H9 (cell line): Measurements from ENCODE around the gene BTBD17. TPM values are rescaled to one million over a fixed set of nuclear protein-coding genes. Genes with fewer than 3 reads are reported as not detected.

ENCODE experiments used
- DNase-seq: peaks from one replicate; pipeline ENCODE4 v3.0.0-alpha.2; 2017
- H2AFZ ChIP-seq: one replicate; pipeline ENCODE4 v1.6.1; 2013; ENCODE audit warnings: mild to moderate bottlenecking, low read length, control low read depth, moderate library complexity
- H2AK5ac ChIP-seq: 2 replicates; pipeline ENCODE4 v1.6.1; 2013; ENCODE audit warnings: low read length, control low read depth, mixed read lengths; ENCODE audit not compliant: insufficient read length
- H2BK120ac ChIP-seq: one replicate; pipeline ENCODE4 v1.6.1; 2013; ENCODE audit warnings: low read depth, mild to moderate bottlenecking, low read length, control low read depth, inconsistent platforms; ENCODE audit not compliant: poor library complexity, severe bottlenecking
- H2BK12ac ChIP-seq: 2 replicates; pipeline ENCODE4 v1.6.1; 2013; ENCODE audit warnings: low read length, control low read depth, mixed read lengths, low read depth; ENCODE audit not compliant: insufficient read length
- H2BK15ac ChIP-seq: 2 replicates; pipeline ENCODE4 v1.6.1; 2013; ENCODE audit warnings: low read depth, low read length, control low read depth
- H2BK20ac ChIP-seq: one replicate; pipeline ENCODE4 v1.6.1; 2013; ENCODE audit warnings: low read depth, mild to moderate bottlenecking, low read length, control low read depth, inconsistent platforms; ENCODE audit not compliant: poor library complexity, severe bottlenecking
- H2BK5ac ChIP-seq: 2 replicates; pipeline ENCODE4 v1.6.1; 2013; ENCODE audit warnings: low read length, control low read depth, mixed read lengths; ENCODE audit not compliant: insufficient read length
- H3K14ac ChIP-seq: 2 replicates; pipeline ENCODE4 v1.6.1; 2013; ENCODE audit warnings: low read length, control low read depth; ENCODE audit not compliant: insufficient read depth
- H3K18ac ChIP-seq: 2 replicates; pipeline ENCODE4 v1.6.1; 2013; ENCODE audit warnings: low read depth, mild to moderate bottlenecking, mixed read lengths, low read length, control low read depth; ENCODE audit not compliant: insufficient read length
- H3K23ac ChIP-seq: 2 replicates; pipeline ENCODE4 v1.6.1; 2013; ENCODE audit warnings: low read length, control low read depth, mixed read lengths, low read depth; ENCODE audit not compliant: insufficient read length
- H3K23me2 ChIP-seq: 2 replicates; pipeline ENCODE4 v1.6.1; 2013; ENCODE audit warnings: low read depth, mild to moderate bottlenecking, mixed read lengths, low read length, control low read depth; ENCODE audit not compliant: insufficient read length, poor library complexity, severe bottlenecking
- H3K27ac ChIP-seq: 2 replicates; pipeline ENCODE4 v1.5.1; 2013; ENCODE audit warnings: low read length, control low read depth, mixed read lengths, low read depth; ENCODE audit not compliant: insufficient read length
- H3K27me3 ChIP-seq: 2 replicates; pipeline ENCODE4 v1.6.1; 2013; ENCODE audit warnings: low read length, control low read depth, inconsistent platforms; ENCODE audit not compliant: insufficient read depth
- H3K4ac ChIP-seq: 2 replicates; pipeline ENCODE4 v1.6.1; 2013; ENCODE audit warnings: low read depth, mild to moderate bottlenecking, control low read depth, inconsistent platforms, low read length, moderate library complexity
- H3K4me1 ChIP-seq: 2 replicates; pipeline ENCODE4 v1.6.1; 2013; ENCODE audit warnings: low read length, control low read depth, inconsistent platforms; ENCODE audit not compliant: insufficient read depth
- H3K4me2 ChIP-seq: 2 replicates; pipeline ENCODE4 v1.6.1; 2013; ENCODE audit warnings: low read length, control low read depth, mixed read lengths; ENCODE audit not compliant: insufficient read length, insufficient read depth
- H3K56ac ChIP-seq: 2 replicates; pipeline ENCODE4 v1.6.1; 2013; ENCODE audit warnings: low read depth, mild to moderate bottlenecking, mixed read lengths, low read length, control low read depth; ENCODE audit not compliant: insufficient read length
- H3K79me1 ChIP-seq: 2 replicates; pipeline ENCODE4 v1.6.1; 2013; ENCODE audit warnings: low read depth, mild to moderate bottlenecking, moderate library complexity, low read length, control low read depth, inconsistent platforms; ENCODE audit not compliant: insufficient read depth, poor library complexity, severe bottlenecking
- H3K79me2 ChIP-seq: 2 replicates; pipeline ENCODE4 v1.6.1; 2013; ENCODE audit warnings: low read length, control low read depth, inconsistent platforms; ENCODE audit not compliant: insufficient read depth
- H3K9ac ChIP-seq: 2 replicates; pipeline ENCODE4 v1.6.1; 2013; ENCODE audit warnings: low read length, control low read depth, mixed read lengths; ENCODE audit not compliant: insufficient read length; ENCODE audit errors: extremely low read depth
- H3K9me3 ChIP-seq: one replicate; pipeline ENCODE4 v1.6.1; 2013; ENCODE audit warnings: low read depth, low read length, inconsistent platforms; ENCODE audit not compliant: control insufficient read depth
- H3T11ph ChIP-seq: one replicate; pipeline ENCODE4 v1.6.1; 2013; ENCODE audit warnings: mild to moderate bottlenecking, low read length, control low read depth, inconsistent platforms
- H4K20me1 ChIP-seq: one replicate; pipeline ENCODE4 v1.6.1; 2013; ENCODE audit not compliant: control insufficient read depth, insufficient read length, insufficient read depth
- H4K5ac ChIP-seq: 2 replicates; pipeline ENCODE4 v1.6.1; 2013; ENCODE audit warnings: low read depth, mild to moderate bottlenecking, mixed read lengths, low read length, control low read depth; ENCODE audit not compliant: insufficient read length
- H4K8ac ChIP-seq: replicated peaks from 2 replicates; pipeline ENCODE4 v1.6.1; 2013; ENCODE audit warnings: low read length, control low read depth, mixed read lengths, low read depth; ENCODE audit not compliant: insufficient read length
- H4K91ac ChIP-seq: 2 replicates; pipeline ENCODE4 v1.6.1; 2013; ENCODE audit warnings: low read depth, mild to moderate bottlenecking, moderate library complexity, mixed read lengths, low read length, control low read depth; ENCODE audit not compliant: insufficient read length
- H3K27ac Mint-ChIP-seq, 3 experiments: 2 replicates in 2 of 3; 3 replicates in 1 of 3; pipeline ENCODE4 v1.8.0; 2020 to 2021; ENCODE audit warnings: mixed read lengths in 3 of 3, mild to moderate bottlenecking in 1 of 3, moderate library complexity in 1 of 3
- H3K27me3 Mint-ChIP-seq: 2 replicates; pipeline ENCODE4 v1.8.0; 2021; ENCODE audit warnings: low read depth, mild to moderate bottlenecking, moderate library complexity, mixed read lengths
- H3K36me3 Mint-ChIP-seq, 3 experiments: 2 replicates in 2 of 3; 3 replicates in 1 of 3; pipeline ENCODE4 v1.8.0; 2020 to 2021; ENCODE audit warnings: low read depth in 3 of 3, mixed read lengths in 3 of 3; ENCODE audit not compliant: insufficient read depth in 1 of 3
- H3K4me1 Mint-ChIP-seq, 2 experiments: 2 replicates each; pipeline ENCODE4 v1.8.0; 2020; ENCODE audit warnings: mixed read lengths in 2 of 2
- H3K4me3 Mint-ChIP-seq, 2 experiments: 2 replicates in 1 of 2; 3 replicates in 1 of 2; pipeline ENCODE4 v1.8.0; 2020 to 2021; ENCODE audit warnings: mild to moderate bottlenecking in 2 of 2, mixed read lengths in 2 of 2, moderate library complexity in 1 of 2
- H3K9me3 Mint-ChIP-seq, 2 experiments: 2 replicates in 1 of 2; 3 replicates in 1 of 2; pipeline ENCODE4 v1.8.0; 2020; ENCODE audit warnings: mild to moderate bottlenecking in 2 of 2, mixed read lengths in 2 of 2, moderate library complexity in 1 of 2
- WGBS: extraction: QIAGEN DNeasy Blood & Tissue Kit; methylation state at CpG from one replicate; pipeline ENCODE4 v1.1.7; 2013; ENCODE audit warnings: missing lambda C conversion rate, low lambda C conversion rate, mixed read lengths; ENCODE audit not compliant: insufficient read length; ENCODE audit errors: extremely low coverage; 5-methylcytosine and 5-hydroxymethylcytosine counted together
- total RNA-seq: library from RNA; stranded (reverse); gene quantifications from 2 replicates; pipeline ENCODE4 v1.2.1, GENCODE V29; 2021
- TF ChIP-seq, protein P1 (sequence below): fragments of 200-600 bp; sonication (generic); conservative IDR thresholded peaks from 3 replicates; pipeline ENCODE4 v1.8.0; 2021; ENCODE audit warnings: antibody characterized with exemption, mild to moderate bottlenecking

The BTBD17 gene
- total RNA-seq, 1 experiment from 2014 or later: 0.33 TPM

DNA sequence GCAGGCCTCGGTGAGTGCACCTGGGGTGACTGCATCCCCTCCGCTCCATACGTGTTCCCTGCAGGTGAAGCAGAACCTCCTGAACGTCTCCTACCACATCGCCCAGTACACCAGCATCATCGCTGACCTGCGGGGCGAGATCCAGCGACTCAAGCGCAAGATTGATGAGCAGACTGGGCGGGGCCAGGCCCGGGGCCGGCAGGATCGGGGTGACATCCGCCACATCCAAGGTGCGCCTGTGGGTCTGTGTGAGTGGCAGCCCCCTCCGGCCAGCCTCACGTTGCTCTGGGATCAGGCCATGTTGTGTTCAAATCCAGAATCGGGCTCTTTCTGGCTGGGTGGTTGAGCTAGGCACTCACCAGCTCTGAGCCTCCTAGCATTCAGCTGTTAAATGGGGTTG lies 12.5 kb downstream of the BTBD17 start:
- WGBS: no CpG with 5 or more reads among the region's 19 CpGs
- H3K4me2 ChIP-seq: no peak overlapping the region
- peaks cover 13% of the 10 kb centered on the region; the same call in 1 of the 2 replicates for H3K27me3 ChIP-seq
- no peaks in the 10 kb centered on the region for H3K79me2 ChIP-seq
- H4K20me1 ChIP-seq: no peaks in the 10 kb centered on the region
- H3T11ph ChIP-seq: no peak overlapping the region
- Mint-ChIP-seq H3K27ac (no peak overlapping the region), H3K4me3 (no peak overlapping the region), H3K27me3 (peaks cover 82% of the 10 kb centered on the region), H3K9me3 (no peaks in the 10 kb centered on the region), H3K36me3 (no peaks in the 10 kb centered on the region), H3K4me1 (peaks cover 7 to 19% of the 10 kb centered on the region in 2 experiments; a peak in 3 of 4 replicates)
- TF ChIP-seq, protein P1, sequence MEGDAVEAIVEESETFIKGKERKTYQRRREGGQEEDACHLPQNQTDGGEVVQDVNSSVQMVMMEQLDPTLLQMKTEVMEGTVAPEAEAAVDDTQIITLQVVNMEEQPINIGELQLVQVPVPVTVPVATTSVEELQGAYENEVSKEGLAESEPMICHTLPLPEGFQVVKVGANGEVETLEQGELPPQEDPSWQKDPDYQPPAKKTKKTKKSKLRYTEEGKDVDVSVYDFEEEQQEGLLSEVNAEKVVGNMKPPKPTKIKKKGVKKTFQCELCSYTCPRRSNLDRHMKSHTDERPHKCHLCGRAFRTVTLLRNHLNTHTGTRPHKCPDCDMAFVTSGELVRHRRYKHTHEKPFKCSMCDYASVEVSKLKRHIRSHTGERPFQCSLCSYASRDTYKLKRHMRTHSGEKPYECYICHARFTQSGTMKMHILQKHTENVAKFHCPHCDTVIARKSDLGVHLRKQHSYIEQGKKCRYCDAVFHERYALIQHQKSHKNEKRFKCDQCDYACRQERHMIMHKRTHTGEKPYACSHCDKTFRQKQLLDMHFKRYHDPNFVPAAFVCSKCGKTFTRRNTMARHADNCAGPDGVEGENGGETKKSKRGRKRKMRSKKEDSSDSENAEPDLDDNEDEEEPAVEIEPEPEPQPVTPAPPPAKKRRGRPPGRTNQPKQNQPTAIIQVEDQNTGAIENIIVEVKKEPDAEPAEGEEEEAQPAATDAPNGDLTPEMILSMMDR: no peak
- no peak overlapping the region for H3K23ac ChIP-seq
- no peak overlapping the region for H4K5ac ChIP-seq
- H2BK12ac ChIP-seq: no peak overlapping the region
- H2BK15ac ChIP-seq: no peak overlapping the region
- no peaks in the 10 kb centered on the region for H3K4me1 ChIP-seq
- H3K18ac ChIP-seq: no peak overlapping the region
- H2AK5ac ChIP-seq: no peak overlapping the region
- DNase-seq: no peak
- no peak overlapping the region for H2BK120ac ChIP-seq
- no peak overlapping the region for H2BK20ac ChIP-seq
- no peak overlapping the region for H3K27ac ChIP-seq
- H3K9ac ChIP-seq: no peak overlapping the region
- no peak overlapping the region for H3K56ac ChIP-seq
- H3K14ac ChIP-seq: no peak overlapping the region
- no peaks in the 10 kb centered on the region for H3K79me1 ChIP-seq
- no peak overlapping the region for H2BK5ac ChIP-seq
- no peak overlapping the region for H4K8ac ChIP-seq
- no peak overlapping the region for H4K91ac ChIP-seq
- H2AFZ ChIP-seq: no peak overlapping the region
- H3K23me2 ChIP-seq: no peaks in the 10 kb centered on the region
- no peak overlapping the region for H3K4ac ChIP-seq
- H3K9me3 ChIP-seq: no peaks in the 10 kb centered on the region
